IPS-18a (cell line): ENCODE data around the gene ZNF148.

ENCODE experiments used
- H3K27ac ChIP-seq: one replicate; pipeline ENCODE4 v1.5.1; 2013; ENCODE audit warnings: low read length
- H3K27me3 ChIP-seq: one replicate; pipeline ENCODE4 v1.6.1; 2013; ENCODE audit warnings: mild to moderate bottlenecking, low read length; ENCODE audit not compliant: control insufficient read depth, insufficient read depth
- H3K36me3 ChIP-seq: one replicate; pipeline ENCODE4 v1.6.1; 2013; ENCODE audit warnings: low read depth, low read length; ENCODE audit not compliant: control insufficient read depth
- H3K4me1 ChIP-seq: one replicate; pipeline ENCODE4 v1.6.1; 2013; ENCODE audit warnings: low read depth, low read length; ENCODE audit not compliant: control insufficient read depth
- H3K4me3 ChIP-seq: one replicate; pipeline ENCODE4 v1.5.1; 2013; ENCODE audit warnings: low read length
- H3K9ac ChIP-seq: one replicate; pipeline ENCODE4 v1.6.1; 2013; ENCODE audit warnings: mild to moderate bottlenecking, low read length, moderate library complexity
- H3K9me3 ChIP-seq: one replicate; pipeline ENCODE4 v1.6.1; 2013; ENCODE audit warnings: low read depth, low read length; ENCODE audit not compliant: control insufficient read depth

The ZNF148 gene

DNA sequence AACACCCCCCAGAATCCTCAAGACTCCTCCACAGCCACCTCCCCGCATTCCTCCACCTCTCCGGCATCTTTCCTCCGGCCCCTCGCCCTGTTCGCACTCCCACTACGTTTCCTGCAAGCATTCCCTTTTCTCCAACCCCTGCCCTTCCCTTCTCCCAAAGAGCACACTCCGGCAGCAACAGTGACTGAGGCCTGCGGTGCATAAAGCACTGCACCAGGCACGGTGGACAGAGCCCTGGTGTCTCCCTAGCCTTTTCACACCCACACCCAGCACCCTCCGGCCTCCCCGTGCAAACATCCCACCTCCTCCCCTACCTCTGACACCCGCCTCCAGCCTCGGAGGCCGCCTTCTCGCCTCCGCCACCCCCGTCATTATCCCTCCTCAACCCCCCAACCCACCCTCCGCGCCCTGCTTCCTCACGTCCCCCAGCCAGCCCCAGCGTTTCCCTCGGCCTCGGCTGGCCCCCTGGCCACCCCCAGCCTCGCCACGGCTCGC is 577 bp downstream of the ZNF148 start:
- Histone ChIP-seq H3K27me3 (no peaks in the 10 kb centered on the region), H3K36me3 (no peaks in the 10 kb centered on the region), H3K27ac (peak overlapping the region; percentile 59), H3K9me3 (no peaks in the 10 kb centered on the region), H3K4me1 (peaks cover 14% of the 10 kb centered on the region), H3K4me3 (peak overlapping the region; percentile 84), H3K9ac (peak overlapping the region; percentile 74)

GRCh38 chr3:125367403-125368230 is 7.5 kb downstream of the ZNF148 start:
- Histone ChIP-seq H3K4me1 (peaks cover 9% of the 10 kb centered on the region), H3K9me3 (no peaks in the 10 kb centered on the region), H3K36me3 (no peaks in the 10 kb centered on the region), H3K9ac (no peak overlapping the region), H3K27me3 (no peaks in the 10 kb centered on the region), H3K27ac (no peak overlapping the region), H3K4me3 (no peak overlapping the region)

DNA sequence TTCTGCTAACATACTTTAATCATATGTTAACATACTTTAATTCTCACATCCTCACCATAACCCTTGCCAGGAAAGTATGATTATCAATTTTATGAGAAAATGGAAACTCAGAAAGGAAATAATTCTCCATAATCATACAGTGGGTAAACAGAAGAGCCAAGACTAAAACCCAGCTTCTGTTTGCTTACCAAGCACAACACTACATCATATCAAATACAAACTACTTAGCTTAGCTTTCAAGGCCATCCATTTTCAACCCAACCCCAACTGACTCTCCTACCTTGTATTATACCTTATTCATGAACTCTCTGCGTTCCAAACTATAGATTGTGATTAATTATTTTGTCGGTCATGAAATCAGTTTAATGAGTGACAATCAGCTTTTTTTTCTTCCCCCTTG is 9.0 kb downstream of the ZNF148 start:
- H3K9ac ChIP-seq, result no peak overlapping the region
- H3K4me3 ChIP-seq, result no peak overlapping the region
- H3K36me3 ChIP-seq, result no peaks in the 10 kb centered on the region
- H3K27ac ChIP-seq, result no peak overlapping the region
- no peaks in the 10 kb centered on the region for H3K9me3 ChIP-seq
- H3K4me1 ChIP-seq, result peaks cover 9% of the 10 kb centered on the region
- no peaks in the 10 kb centered on the region for H3K27me3 ChIP-seq

DNA sequence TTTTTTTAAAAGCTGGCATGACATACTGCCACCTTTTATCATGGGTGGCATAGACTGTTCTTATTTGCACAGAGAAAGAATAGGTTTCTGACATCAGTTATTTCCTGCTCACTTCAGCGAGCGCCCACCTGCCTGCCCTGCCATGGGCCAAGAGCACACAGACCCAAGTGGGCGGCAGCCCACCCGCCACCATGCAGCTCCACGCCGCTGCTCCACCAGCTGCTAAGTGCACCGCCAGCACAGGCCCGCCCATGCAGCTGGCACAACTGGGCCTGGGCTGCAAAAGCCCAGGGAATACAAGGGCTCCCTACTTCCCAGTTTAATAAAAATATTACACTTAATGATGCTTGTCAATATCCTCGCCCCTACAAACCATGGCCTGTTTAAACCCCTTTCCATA is 15.4 kb downstream of the ZNF148 start:
- Histone ChIP-seq H3K9me3 (no peaks in the 10 kb centered on the region), H3K9ac (no peak overlapping the region), H3K4me3 (no peak overlapping the region), H3K36me3 (no peaks in the 10 kb centered on the region), H3K27me3 (no peaks in the 10 kb centered on the region), H3K4me1 (no peaks in the 10 kb centered on the region), H3K27ac (no peak overlapping the region)

DNA sequence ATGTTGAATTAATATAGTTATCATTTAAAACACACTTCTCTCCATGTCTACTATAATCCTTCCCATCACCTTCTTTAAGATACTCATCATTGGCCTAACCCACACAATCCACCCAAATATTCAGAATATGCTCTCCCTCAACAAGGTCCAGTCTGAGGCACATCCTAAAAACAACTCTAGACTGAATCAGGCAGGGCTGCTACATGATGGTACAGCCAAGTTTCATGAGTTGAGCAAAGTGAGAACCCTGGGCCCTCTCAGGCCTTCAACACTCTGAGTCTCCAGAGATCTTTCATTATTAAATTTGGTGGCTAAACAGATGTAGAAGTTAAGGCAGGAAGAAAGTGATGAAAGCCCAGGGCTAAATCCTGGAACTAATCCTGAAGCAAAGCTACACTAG is 16.2 kb downstream of the ZNF148 start:
- Histone ChIP-seq H3K4me3 (no peak overlapping the region), H3K36me3 (no peaks in the 10 kb centered on the region), H3K27ac (no peak overlapping the region), H3K9me3 (no peaks in the 10 kb centered on the region), H3K9ac (no peak overlapping the region), H3K4me1 (no peaks in the 10 kb centered on the region), H3K27me3 (no peaks in the 10 kb centered on the region)

DNA sequence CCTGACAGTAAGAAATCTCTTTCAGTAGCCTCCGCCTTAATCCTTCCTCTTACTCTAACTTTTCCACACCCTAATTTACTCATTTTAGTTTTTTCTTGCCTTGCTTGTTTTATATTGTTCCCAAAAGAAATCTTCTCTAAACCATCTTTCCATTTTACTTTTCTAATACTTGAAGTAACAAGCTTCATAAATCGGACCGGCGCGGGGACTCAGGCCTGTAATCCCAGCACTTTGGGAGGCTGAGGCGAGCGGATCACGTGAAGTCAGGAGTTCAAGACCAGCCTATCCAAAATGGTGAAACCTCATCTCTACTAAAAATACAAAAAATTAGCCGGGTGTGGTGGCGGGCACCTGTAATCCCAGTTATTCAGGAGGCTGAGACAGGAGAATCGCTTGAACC is 17.3 kb downstream of the ZNF148 start:
- Histone ChIP-seq H3K9ac (no peak overlapping the region), H3K27ac (no peak overlapping the region), H3K4me1 (no peaks in the 10 kb centered on the region), H3K36me3 (no peaks in the 10 kb centered on the region), H3K4me3 (no peak overlapping the region), H3K27me3 (no peaks in the 10 kb centered on the region), H3K9me3 (no peaks in the 10 kb centered on the region)

- Histone ChIP-seq H3K36me3 (no peaks in the 10 kb centered on the region), H3K9me3 (no peaks in the 10 kb centered on the region), H3K27ac (no peak overlapping the region), H3K4me1 (no peaks in the 10 kb centered on the region), H3K27me3 (no peaks in the 10 kb centered on the region), H3K9ac (no peak overlapping the region), H3K4me3 (no peak overlapping the region)
Observed at GRCh38 chr3:125357032-125357658, 18.0 kb downstream of the ZNF148 start.

GRCh38 chr3:125356140-125357026 is 18.7 kb downstream of the ZNF148 start:
- H3K4me3 ChIP-seq, result no peak overlapping the region
- H3K27ac ChIP-seq, result no peak overlapping the region
- H3K36me3 ChIP-seq, result no peaks in the 10 kb centered on the region
- no peaks in the 10 kb centered on the region for H3K9me3 ChIP-seq
- H3K4me1 ChIP-seq, result no peaks in the 10 kb centered on the region
- H3K27me3 ChIP-seq, result no peaks in the 10 kb centered on the region
- H3K9ac ChIP-seq, result no peak overlapping the region

DNA sequence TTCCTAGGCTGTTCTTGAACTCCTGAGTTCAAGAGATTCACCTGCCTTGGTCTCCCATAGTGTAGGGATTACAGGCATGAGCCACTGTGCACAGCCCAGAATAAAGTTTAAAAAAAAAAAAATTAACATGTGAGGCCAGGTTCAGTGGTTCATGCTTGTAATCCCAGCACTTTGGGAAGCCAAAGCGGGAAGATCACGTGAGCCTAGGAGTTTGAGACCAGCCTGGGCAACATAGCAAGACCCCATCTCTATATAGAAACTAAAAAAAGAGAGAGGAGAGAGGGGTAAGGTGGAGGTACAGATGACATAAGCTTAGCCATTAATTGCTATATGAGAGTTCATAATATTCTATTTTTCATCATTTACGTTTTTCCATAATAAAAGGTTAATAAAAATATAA is 21.5 kb downstream of the ZNF148 start:
- Histone ChIP-seq H3K4me3 (no peak overlapping the region), H3K27ac (no peak overlapping the region), H3K36me3 (no peaks in the 10 kb centered on the region), H3K9ac (no peak overlapping the region), H3K27me3 (no peaks in the 10 kb centered on the region), H3K9me3 (no peaks in the 10 kb centered on the region), H3K4me1 (no peaks in the 10 kb centered on the region)

- no peaks in the 10 kb centered on the region for H3K36me3 ChIP-seq
- H3K4me3 ChIP-seq, result no peak overlapping the region
- H3K27me3 ChIP-seq, result no peaks in the 10 kb centered on the region
- no peak overlapping the region for H3K27ac ChIP-seq
- no peaks in the 10 kb centered on the region for H3K9me3 ChIP-seq
- no peak overlapping the region for H3K9ac ChIP-seq
- no peaks in the 10 kb centered on the region for H3K4me1 ChIP-seq
Observed at GRCh38 chr3:125353128-125353527, 22.0 kb downstream of the ZNF148 start.

DNA sequence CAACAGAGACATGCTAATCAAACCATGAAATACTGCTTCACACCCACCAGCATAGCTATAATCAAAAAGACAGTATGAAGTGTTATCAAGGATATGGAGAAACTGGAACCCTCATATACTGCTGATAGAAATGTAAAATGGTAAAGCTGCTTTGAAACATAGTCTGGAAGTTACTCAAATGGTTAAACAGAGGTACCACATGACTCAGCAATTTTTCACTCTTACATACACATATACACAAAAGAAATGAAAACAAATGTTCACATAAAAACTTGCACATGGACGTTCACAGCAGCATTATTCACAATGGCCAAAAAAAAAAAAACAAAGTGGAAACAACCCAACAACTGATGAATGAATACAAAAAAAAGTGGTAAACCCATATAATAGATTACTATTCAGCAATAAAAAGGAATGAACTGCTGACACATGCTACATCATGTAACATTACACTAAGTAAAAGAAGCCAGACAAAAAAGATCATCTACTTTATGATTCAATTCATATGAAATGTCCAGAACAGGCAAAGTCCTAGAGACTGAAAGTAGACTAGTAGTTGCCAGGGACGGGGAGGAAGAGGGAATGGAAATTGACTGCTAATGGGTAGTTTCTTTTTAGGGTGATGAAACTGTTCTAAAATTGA is 23.2 kb downstream of the ZNF148 start:
- Histone ChIP-seq H3K27ac (no peak overlapping the region), H3K9ac (no peak overlapping the region), H3K27me3 (no peaks in the 10 kb centered on the region), H3K4me1 (no peaks in the 10 kb centered on the region), H3K4me3 (no peak overlapping the region), H3K36me3 (no peaks in the 10 kb centered on the region), H3K9me3 (no peaks in the 10 kb centered on the region)
